ENCODE results near the gene KRTAP12-1. TPM values are rescaled to one million over a fixed set of nuclear protein-coding genes. Genes with fewer than 3 reads are reported as not detected.

KRTAP12-1 gene
- total RNA-seq, 4 donors from 2014 or later = not detected

DNA sequence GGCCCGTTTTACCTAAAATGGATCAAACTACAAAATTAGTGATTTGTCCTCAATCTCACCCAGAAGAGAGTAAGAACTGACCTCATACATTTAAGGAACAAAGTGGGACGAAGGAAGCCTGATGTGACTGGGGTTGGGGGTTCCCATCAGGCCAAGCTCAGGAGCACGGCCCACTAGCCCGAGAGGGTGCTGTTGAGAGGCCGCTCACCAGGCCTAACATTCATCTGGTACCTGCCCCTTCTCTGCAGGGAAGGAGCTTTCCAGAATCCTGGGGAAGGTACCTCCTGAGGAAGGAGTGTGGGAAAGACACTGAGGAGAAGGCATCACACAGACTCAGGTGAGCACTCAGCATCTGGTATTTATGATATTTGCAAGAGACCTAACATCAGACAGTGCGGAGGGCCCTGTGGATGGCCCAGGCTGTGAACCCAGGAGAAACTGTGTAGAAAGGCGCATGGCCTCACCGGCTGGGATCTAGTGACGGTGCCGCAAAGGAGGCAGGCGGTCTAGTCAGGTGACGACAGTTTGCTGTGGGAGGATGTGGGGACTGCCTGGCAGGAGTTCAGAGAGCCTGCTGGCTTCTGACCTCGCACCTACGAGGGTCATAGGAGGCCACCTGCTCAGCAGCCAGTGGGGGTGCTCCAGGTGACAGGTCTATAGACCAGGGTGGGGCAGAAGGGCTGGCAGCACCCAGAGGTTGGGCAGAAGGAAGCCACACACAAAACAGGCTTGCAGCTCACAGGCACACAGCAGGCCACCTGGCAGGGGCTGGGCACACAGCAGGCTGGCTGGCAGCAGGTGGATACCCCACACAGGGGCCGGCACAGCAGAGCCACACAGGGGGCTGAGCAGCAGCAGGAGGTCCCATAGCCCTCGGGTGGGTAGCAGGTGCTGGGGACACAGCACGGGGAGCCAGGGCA, 28.0 kb downstream of the KRTAP12-1 start:
- no peaks in the 10 kb centered on the region for H3K4me1 ChIP-seq
- H3K9me3 ChIP-seq = no peaks in the 10 kb centered on the region
- DNase-seq = peak in 2 of 3 donors; percentile 39 to 69

DNA sequence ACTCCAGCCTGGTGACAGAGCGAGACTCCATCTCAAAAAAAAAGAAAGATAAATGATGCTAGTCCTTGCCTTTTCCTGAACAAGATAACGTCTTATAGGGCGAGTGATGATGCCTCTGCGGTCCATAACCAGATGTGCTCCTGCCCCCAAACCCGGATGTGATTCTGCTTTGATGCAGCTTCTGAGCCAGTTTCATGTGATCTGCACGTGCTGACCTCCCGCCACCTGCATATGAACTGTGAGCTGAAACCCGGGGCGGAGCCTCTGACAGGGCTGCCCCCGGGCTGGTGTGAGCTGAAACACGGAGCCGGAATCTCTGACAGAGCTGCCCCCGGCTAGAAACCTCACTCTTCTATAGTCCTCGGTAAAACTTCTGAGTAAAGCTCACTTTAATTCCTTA, 28.8 kb downstream of the KRTAP12-1 start:
- Histone ChIP-seq H3K4me3 (no peak overlapping the region), H3K27me3 (no peaks in the 10 kb centered on the region), H3K9me3 (no peaks in the 10 kb centered on the region), H3K36me3 (no peaks in the 10 kb centered on the region), H3K4me1 (no peaks in the 10 kb centered on the region), H3K27ac (no peak overlapping the region)
- DNase-seq = peak in 1 of 3 donors; percentile 16
- no peak for TF ChIP-seq POLR2A (IDR thresholded peaks at IDR 0.05)
- TF ChIP-seq CTCF (IDR thresholded peaks at IDR 0.05) = no peak

More for the DNA sequence above, 28.0 kb downstream of the KRTAP12-1 start:
- no peaks in the 10 kb centered on the region for H3K36me3 ChIP-seq
- H3K27me3 ChIP-seq = no peaks in the 10 kb centered on the region
- TF ChIP-seq POLR2A (IDR thresholded peaks at IDR 0.05) (no peak), CTCF (IDR thresholded peaks at IDR 0.05) (no peak)
- peak overlapping the region in 1 of 4 donors; percentile 46 for H3K27ac ChIP-seq
- H3K4me3 ChIP-seq = no peak overlapping the region

DNA sequence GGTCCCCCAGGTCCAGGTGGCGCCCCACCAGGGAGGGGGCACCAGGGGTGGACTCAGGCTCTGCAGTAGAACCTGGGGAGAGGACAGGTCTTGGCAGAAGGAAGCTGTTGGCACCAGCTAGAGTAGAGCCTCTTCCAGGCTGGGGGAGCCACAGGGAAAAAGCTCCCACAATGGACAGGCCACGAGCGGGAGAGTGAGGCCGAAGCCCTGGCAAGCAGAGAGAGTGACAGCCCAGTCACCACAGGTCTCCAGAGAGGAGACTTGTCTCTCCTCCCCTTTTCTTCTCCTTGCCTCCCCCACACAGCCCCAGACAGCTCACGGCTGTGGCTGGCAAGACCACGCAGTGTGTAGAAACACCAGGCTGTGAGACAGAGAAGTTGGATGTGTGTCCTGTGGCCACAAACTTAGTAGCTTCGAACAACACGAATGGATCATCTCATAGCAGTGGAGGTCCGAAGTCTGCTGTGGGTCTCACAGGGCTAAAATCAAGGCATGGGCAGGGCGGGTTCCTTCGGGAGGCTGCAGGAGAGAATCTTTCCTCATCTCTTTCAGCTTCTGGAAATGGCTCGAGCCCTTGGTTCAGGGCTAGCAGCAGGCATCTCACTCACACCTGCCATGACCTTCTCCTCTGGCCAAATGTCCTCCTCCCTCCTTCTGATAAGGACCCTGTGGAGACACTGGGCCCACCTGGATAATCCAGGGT, 30.8 kb downstream of the KRTAP12-1 start:
- TF ChIP-seq POLR2A (IDR thresholded peaks at IDR 0.05) = no peak
- no peak for TF ChIP-seq CTCF (IDR thresholded peaks at IDR 0.05)
- H3K27me3 ChIP-seq = no peaks in the 10 kb centered on the region

GRCh38 chr21:44650265-44650972, 31.5 kb downstream of the KRTAP12-1 start:
- no peaks in the 10 kb centered on the region for H3K36me3 ChIP-seq
- no peaks in the 10 kb centered on the region for H3K4me1 ChIP-seq
- peaks cover 0 to 3% (median 0%) of the 10 kb centered on the region in 4 donors for H3K9me3 ChIP-seq
- no peaks in the 10 kb centered on the region for H3K27me3 ChIP-seq
- H3K27ac ChIP-seq = no peak overlapping the region
- H3K4me3 ChIP-seq = no peak overlapping the region
- TF ChIP-seq POLR2A (IDR thresholded peaks at IDR 0.05) = no peak
- TF ChIP-seq CTCF (IDR thresholded peaks at IDR 0.05) = no peak
- DNase-seq = peak in 1 of 3 donors; percentile 4

More for the DNA sequence above, 30.8 kb downstream of the KRTAP12-1 start:
- H3K36me3 ChIP-seq = no peaks in the 10 kb centered on the region
- no peaks in the 10 kb centered on the region for H3K4me1 ChIP-seq
- no peak overlapping the region for H3K27ac ChIP-seq
- H3K9me3 ChIP-seq = no peaks in the 10 kb centered on the region
- no peak overlapping the region for H3K4me3 ChIP-seq
- DNase-seq = peak in 1 of 3 donors; percentile 3

DNA sequence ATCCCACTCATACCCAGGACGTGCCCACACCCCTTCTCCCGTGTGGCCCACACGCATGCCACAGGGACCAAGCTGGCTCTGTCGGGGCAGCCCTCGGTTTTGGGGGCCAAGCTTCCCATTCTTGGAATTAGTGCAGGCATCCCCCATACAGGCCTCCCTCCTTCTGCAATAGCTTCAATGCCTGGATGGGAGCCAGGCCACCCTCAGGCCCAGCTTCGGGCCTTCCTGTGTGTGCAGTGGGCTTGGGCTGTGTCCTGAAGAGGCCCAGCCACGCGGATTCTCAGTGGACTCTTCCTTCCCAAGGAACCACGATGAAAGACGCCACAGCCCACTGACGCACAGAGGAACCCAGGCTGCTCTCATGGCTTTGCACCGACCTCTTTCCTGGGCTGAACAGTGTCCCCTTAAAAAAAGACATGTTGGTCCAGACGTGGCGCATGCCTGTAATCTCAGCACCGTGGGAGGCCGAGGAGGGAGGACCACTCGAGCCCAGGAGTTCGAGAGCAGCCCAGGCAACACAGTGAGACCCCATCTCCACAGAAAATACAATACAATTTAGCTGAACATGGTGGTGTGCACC, 32.4 kb downstream of the KRTAP12-1 start:
- H3K27ac ChIP-seq = no peak overlapping the region
- DNase-seq = peak in 1 of 3 donors; percentile 8
- H3K4me3 ChIP-seq = no peak overlapping the region
- no peaks in the 10 kb centered on the region for H3K27me3 ChIP-seq
- TF ChIP-seq CTCF (IDR thresholded peaks at IDR 0.05) (no peak), POLR2A (IDR thresholded peaks at IDR 0.05) (no peak)
- H3K36me3 ChIP-seq = no peaks in the 10 kb centered on the region
- H3K4me1 ChIP-seq = no peaks in the 10 kb centered on the region
- H3K9me3 ChIP-seq = peaks cover 0 to 5% (median 0%) of the 10 kb centered on the region in 4 donors

Data from Peyer's patch (tissue), 4 donors.